Glomerular endothelial cell (primary cell): ENCODE data around the gene GTF3C1. TPM values are rescaled to one million over a fixed set of nuclear protein-coding genes. Genes with fewer than 3 reads are reported as not detected.

Source experiments
- DNase-seq: peaks from one replicate; pipeline ENCODE4 v3.0.0-alpha.2; 2011; ENCODE audit warnings: low read depth, low spot score; ENCODE audit errors: extremely low read depth
- total RNA-seq: library from RNA; depleted of rRNA; stranded (reverse); fragments of >200 nt; gene quantifications from 2 replicates; pipeline ENCODE4 v1.2.3, GENCODE V29; 2015

Gene GTF3C1, protein sequence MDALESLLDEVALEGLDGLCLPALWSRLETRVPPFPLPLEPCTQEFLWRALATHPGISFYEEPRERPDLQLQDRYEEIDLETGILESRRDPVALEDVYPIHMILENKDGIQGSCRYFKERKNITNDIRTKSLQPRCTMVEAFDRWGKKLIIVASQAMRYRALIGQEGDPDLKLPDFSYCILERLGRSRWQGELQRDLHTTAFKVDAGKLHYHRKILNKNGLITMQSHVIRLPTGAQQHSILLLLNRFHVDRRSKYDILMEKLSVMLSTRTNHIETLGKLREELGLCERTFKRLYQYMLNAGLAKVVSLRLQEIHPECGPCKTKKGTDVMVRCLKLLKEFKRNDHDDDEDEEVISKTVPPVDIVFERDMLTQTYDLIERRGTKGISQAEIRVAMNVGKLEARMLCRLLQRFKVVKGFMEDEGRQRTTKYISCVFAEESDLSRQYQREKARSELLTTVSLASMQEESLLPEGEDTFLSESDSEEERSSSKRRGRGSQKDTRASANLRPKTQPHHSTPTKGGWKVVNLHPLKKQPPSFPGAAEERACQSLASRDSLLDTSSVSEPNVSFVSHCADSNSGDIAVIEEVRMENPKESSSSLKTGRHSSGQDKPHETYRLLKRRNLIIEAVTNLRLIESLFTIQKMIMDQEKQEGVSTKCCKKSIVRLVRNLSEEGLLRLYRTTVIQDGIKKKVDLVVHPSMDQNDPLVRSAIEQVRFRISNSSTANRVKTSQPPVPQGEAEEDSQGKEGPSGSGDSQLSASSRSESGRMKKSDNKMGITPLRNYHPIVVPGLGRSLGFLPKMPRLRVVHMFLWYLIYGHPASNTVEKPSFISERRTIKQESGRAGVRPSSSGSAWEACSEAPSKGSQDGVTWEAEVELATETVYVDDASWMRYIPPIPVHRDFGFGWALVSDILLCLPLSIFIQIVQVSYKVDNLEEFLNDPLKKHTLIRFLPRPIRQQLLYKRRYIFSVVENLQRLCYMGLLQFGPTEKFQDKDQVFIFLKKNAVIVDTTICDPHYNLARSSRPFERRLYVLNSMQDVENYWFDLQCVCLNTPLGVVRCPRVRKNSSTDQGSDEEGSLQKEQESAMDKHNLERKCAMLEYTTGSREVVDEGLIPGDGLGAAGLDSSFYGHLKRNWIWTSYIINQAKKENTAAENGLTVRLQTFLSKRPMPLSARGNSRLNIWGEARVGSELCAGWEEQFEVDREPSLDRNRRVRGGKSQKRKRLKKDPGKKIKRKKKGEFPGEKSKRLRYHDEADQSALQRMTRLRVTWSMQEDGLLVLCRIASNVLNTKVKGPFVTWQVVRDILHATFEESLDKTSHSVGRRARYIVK (N-terminal part only)
- total RNA-seq: 80.3 and 123 TPM in 2 replicates

DNA sequence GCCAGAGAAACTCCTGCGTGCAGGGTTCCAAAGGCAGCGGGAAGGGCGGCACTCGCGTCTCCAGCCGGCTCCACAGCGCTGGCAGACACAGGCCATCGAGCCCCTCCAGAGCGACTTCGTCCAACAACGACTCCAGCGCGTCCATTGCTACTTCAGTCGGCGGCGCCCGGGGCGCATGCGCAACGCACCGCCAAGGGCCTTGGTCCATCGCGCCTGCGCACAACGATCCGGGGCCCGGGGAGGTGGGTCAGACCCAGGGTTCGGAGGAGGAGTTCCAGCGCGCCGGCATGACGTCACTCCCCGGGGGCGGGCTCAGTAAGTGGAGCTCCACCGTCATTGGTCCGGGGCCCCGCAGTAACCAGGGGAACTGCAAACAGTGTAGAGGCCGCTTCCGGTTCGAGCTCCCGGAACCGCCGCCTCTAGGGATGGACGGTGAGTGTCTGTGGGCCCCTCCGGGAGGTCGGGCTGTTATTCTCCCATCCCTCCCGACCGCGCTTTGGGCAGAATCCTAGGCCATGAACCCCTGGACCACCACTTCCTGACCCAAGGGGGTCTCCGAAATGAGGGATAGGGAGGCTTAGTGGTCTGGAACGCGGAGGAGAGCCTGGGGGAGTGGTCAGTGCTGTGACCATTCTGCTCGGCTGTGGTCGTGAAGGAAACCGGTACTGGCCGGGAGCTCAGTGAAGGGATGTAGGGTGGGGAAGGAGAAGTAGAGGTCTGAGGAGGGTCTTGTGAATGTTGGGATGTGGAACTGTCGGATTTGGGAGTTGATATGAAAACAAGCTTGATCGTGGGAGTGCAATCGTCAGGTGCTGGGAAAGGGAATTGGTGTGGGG is at the start of gene GTF3C1, which contains the start of gene KATNIP:
GTF3C1 (minus strand) TSS at position 168 of the 836 bp plus-strand sequence; CDS start at position 145, 23 bp downstream.
KATNIP (plus strand) TSS at position 399 of the 836 bp plus-strand sequence; CDS start at position 426, 27 bp downstream.
- DNase-seq: peak; percentile 66

DNA sequence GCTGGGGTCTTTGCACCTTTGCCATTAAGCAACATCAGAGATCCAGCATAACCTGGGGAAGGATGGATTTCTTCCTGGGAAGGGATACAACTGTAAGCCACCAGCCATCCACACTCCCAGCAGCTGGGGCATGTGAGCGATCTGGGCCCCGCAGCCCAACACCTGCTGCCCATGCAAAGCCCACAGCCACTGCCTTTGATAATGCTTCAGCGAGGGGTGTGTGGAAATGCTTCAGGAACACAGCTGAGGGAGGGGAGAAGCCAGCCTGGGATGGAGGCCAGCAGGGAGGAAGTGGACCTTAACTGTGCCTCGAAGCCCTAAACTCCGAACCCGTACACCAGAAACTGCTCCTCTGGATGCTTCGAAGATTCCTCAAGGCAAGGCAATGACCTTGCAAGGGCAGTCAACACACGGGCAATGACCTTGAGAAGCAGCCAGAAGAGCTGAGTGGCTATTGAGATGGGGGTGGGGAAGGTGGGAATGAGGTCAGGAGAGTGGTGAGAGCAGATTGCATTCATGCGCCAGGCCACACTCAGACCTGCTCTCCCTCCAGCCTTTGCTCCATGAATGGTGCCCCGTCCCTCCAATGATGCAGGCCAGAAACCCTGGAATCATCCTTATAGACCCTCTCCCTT is 49.3 kb upstream of the GTF3C1 start:
- DNase-seq: no peak

DNA sequence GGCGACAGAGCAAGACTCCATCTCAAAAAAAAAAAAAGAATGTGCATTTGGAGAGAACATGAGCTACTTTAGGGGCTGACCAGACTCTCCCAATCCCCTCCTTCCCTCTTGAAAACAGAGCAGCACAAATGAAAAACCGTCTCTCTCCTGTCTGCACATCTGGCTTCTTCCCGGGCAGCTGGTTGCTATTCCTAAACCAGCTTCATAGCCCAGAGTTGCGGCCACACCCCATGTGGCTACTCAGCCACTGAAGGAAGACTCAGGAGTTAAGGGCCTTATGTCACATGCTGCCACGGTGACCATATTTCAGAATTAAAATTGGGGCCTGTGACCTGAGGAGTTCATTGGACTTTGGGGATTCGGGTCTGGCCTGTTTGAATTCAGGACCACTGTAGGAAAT is 48.5 kb upstream of the GTF3C1 start:
- no peak for DNase-seq

DNA sequence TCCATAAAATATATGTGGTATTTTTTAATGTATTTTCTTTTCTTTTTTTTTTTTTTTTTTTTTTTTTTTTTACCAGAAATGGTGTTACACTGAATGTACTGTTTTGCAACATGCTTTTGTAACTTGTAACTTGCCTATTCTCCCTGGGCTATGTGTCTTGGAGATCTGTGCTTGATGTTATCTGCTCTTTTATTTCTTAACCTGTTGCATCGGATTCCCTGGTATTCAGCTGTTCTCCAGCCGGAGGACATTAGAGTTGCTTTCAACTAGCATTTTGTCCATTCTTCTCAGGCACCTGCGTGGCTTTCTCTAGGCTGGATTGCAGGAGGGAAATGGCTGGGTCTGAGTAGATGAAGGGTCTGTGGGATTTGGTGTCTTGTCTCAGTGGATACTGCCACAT is 47.6 kb upstream of the GTF3C1 start:
- DNase-seq: no peak

DNA sequence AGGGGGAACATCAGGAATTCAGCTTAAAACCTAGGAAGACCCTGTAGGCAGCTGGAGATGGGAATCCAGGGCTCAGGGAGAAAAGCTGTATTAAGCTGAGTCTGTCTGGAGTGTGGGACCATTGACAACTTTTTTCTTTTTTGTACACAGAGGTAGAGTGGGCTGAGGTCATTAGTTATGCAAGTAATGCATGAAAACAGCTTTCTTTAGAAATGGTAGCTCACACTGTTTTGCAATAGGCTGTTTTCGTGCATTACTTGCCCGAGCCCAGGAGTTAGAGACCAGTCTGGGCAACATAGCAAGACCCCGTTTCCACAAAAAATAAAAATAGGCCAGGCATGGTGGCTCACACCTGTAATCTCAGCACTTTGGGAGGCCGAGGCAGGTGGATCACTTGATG is 46.7 kb upstream of the GTF3C1 start:
- DNase-seq: no peak

DNA sequence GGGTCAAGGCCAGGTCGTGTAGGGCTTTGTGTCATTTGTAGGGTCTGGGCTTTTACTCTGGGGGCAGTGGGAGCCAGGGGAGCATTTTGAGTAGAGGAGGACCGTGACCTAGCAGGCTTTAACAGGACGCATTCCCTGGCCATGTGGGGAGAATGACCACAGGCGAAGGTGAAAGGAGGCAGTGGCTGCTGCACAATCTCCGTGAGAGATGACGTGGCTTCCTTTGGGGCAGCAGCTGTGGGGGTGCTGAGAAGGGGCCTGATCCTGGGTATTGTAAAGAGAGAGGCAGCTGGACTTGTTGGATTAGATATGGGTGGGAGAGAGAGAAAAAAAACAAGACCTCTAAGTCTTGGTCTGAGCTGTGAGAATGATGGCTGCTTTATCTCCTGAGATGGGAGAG is 46.3 kb upstream of the GTF3C1 start:
- DNase-seq: no peak

DNA sequence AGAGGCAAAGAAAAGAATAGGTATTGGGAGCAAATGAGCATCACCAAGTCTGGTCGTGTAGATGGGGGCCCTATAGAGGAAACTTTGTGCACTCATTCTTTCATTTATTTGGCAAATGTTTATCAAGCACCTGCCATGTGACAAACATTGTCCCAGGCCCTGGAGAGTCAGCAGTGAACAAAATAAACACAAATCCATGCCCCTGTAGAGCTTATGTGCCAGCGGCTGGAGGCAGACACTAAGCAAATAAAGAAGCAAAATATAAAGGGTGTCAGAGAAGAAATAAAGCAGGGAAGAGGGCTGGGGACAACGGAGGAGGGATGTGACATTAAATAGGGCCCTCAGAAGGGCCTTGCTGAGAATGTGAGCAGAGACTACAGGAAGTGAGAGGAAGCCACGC is 45.8 kb upstream of the GTF3C1 start:
- DNase-seq: no peak

DNA sequence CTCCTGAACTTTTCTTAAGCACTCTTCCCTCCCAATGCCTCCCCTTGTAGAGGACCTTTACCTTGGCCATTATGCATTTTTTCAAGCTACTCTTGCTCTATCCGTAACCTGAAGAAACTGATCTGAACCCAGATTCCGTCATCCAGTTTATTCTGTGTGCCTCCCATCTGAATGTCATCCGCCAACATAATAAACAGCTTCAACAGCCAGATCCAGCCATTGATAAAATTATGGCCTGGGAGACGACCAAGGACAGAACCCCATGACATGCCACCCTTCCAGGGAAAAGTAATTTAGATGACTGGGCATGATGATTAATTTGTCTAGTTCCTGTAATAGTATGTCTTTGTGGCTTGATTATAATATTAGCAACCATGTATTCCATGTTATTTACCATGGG is 42.1 kb upstream of the GTF3C1 start:
- DNase-seq: no peak

DNA sequence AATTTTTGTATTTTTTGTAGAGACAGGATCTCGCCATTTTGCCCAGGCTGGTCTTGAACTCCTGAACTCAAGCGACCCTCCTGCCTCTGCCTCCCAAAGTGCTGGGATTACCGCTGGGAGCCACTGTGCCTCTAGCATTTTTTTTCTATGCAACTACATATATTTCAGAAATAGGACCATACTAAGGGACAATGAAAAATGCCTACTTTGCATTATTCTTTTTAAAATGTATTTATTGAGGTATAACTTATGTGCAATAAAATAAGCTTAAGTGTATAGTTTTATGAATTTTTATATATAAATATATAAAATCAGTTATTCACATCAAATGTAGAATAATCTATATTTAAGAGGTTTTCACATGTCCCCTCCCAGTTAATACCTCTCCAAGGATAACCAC is 38.3 kb upstream of the GTF3C1 start:
- DNase-seq: no peak

DNA sequence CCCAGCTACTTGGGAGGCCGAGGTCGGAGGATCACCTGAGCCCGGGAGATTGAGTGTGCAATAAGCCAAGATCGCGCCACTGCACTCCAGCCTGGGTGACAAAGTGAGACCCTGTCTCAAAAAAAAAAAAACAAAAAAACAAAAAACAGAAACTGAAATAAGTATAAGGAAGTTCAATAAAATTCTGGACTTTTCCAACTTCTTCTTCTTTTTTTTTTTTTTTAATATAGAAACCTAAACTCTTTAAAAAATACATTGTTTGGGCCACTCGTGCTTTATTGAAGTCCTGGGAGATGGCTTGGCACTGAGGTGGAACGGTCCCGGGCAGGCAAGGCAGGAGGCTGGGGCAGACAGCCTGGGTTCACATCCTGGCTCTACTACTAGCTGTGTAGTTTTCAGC is 37.0 kb upstream of the GTF3C1 start:
- DNase-seq: no peak

DNA sequence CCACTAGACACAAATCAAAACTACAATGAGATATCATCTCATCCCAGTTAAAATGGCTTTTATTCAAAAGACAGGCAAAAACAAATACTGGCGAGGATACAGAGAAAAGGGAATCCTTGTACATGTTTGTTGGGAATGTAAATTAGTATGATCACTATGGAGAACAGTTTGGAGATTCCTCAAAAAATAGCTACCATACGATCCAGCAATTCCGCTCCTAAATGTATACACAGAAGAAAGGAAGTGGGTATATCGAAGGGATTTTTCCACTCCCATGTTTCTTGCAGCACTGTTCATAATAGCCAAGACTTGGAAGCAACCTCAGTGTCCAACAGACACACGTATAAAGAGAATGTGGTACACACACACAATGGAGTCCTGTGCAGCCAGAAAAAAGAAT is 35.5 kb upstream of the GTF3C1 start:
- no peak for DNase-seq

DNA sequence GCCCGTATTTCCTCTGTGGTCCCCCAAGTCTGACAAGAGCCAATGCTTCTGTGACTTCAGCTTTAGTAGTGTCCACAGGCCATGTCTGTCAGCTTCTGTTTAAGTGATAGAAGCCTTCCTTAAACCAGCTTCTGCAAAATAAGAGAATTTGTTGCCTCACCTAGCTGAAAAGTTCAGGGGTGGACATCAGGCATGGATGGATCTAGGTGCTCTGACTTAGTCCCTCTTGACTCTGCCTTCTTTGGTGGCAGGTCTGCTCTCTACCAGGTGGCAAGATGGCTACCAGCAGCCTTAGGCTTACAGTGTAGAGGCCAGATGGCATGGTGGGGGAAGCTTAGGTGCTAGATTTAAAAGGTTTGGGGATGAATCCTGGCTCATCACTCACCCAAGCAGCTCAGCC is 33.9 kb upstream of the GTF3C1 start:
- DNase-seq: no peak

DNA sequence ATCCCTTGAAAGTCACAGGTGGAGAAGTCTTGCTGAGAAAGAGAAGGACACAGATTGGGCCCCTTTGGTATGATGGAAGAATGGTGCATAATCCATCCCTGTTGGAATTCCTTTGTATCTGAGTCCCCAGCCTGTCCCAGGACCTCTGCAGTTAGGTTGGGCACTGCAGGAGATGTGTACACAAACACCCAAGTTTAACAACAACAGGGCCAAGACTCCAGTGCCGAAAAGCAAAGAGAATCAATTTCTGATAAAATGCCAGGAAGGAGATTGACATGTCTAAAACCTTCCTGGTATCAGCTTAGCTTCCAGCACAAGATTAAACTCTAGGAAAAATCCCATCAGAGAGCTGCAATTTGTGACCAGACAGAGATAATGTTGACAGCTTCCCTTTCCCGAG is 33.2 kb upstream of the GTF3C1 start:
- no peak for DNase-seq

DNA sequence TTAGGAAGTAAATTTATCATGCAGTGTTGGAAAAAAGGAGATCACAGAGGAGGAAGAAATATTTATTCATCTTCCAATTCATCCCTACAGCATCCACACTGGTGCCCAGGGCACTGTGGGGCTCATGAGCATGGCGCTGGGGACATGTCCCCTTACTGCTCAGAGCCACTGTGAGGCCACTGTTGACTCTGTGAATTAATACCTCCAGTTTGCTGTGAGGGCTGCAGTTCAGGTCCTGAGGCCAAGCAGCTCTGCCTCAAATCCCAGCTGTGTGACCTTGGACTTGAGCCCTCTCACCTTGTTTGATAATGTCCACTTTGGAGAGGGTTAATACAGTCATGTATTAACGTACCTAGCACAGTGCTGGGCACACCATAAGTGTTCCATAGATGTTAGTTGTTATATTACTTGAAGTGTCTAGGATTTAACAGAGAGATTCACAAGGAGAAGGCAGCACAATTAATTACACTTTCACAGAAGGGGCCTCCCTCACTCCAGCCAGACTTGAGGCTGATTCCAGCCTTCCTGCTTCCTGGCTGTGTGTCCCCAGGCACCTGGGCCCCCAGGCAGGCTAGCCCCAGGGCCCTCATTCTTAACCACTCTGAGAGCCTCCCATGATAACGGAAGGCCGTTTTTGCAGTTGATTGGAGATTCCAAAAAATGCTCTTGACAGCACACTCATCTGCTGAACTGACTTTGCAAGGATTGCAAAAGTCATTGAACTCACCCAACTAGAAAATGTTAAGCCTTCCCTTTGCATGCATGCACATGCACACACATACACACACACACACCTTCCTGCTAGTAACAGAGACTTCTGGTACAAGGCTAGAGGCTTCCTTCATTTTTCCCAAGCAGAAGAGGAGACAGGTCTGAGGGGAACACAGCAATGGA is 29.6 kb upstream of the GTF3C1 start:
- no peak for DNase-seq

DNA sequence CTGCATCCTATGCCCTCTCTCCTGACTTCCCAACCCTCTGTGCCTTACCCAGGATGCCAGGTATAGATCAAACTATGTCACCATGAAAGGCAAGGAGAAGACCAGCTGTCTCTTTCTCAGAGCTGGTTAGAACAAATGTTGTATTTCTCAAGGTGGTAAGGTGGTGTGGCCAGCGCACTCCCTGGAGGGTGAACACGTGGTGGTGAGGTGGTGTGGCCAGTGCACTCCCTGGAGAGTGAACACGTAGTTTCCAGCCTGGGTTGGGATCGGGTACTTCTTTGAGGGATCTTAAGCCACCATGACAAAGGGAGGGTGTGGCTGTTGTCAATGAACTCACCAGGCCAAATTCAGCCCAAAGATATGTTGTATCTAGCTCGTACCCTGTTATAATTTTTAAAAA is 27.0 kb upstream of the GTF3C1 start:
- no peak for DNase-seq

DNA sequence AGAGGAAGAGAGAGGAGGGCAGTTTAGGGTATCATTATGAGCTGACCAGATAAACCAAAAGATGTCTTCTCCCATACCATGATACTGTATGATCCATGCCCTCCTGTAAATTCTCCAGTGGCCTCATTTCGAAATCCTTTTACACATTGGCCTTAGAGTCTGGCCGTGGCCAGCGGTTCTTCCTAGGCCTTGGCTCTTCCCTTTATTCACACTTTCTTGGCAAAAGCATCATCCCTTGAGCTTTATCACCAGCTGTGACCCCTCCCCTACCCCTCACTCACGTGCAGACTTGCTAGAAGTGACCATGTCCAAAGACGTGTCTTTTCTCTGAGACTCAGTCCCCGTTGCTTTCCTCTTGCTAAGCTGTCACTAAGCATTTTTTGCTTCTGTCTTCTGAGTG is 23.0 kb upstream of the GTF3C1 start:
- no peak for DNase-seq

DNA sequence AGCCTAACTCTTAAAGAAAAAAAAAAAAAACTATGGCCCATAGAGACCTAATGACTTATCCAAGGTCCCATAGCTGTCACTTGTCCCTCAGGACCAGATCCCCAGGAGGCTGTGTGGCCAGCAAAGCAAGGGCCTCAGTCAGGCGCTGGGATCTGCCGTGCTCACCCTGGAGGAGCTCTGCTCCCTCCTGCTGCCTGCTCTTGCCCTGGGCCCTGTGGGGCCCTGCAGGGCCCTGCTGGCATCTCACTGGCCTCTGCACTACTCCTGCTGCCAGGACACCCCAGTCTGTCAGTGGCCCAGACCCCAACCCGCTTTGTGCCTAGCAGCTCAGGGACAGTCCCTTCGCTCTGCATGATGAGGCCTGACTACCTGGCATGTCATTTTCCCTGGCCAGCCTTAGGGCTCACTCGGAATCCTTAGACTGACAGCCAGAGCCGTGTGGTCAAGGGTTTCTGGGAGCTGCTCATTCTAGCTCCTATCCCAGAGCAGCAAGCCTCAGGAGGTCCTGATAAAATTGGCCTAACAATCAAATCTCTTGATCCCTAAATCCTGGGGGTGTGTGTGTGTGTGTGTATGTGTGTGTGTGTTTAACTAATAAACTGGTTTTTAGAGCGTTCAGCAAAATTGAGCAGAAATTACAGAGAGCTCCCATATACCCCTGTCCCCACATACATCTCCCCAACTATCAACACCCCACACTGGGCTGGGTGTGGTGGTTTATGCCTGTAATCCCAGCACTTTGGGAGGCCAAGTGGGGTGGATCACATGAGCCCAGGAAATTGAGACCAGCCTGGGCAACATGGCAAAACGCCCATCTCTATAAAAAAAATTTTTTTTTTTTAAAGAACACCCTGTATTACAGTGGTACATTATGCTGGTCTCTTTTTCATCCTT is 22.0 kb upstream of the GTF3C1 start:
- no peak for DNase-seq
